H1 (cell line): Measurements from ENCODE around the gene KCNMA1. TPM values are rescaled to one million over a fixed set of nuclear protein-coding genes. Genes with fewer than 3 reads are reported as not detected.

Source experiments
- RNF2 ChIP-seq: fragments of 200-900, 300-1000 bp; sonication (generic); IDR thresholded peaks from 2 replicates; pipeline ENCODE4 v1.7.1; 2016; ENCODE audit warnings: borderline replicate concordance, low read depth, mild to moderate bottlenecking, antibody characterized with exemption, low read length; ENCODE audit not compliant: poor library complexity, severe bottlenecking; ENCODE audit errors: missing control alignments
- polyA plus RNA-seq, 7 experiments: library from polyadenylated mRNA; depleted of rRNA in 3 of 7; stranded (reverse) in 5 of 7; unstranded in 2 of 7; fragments of >200 nt in 5 of 7; fragments of 200-250 nt in 2 of 7; gene quantifications; 1 replicate in 5 of 7; 2 replicates in 1 of 7; 4 replicates in 1 of 7; pipeline versions ENCODE4 v1.2.1 to v1.2.3, GENCODE V29; 2011 to 2013; ENCODE audit warnings: missing spikeins in 2 of 7, mixed read lengths in 2 of 7
- total RNA-seq: library from RNA; stranded (reverse); fragmentation: NEBNext Ultra II Directional; extraction: Animal tissue kit (Norgen Biotek cat#: 25700); gene quantifications from 2 replicates; pipeline ENCODE4 v1.2.1, GENCODE V29; 2021

Gene KCNMA1
- total and polyA plus RNA-seq, 2 of the 8 experiments (the other 6 are each of a cell fraction or from before 2014, with no cell fraction given), result 10.2 to 11.1 TPM

GRCh38 chr10:77245953-77246352, 391.7 kb downstream of the KCNMA1 start (continued):
- no peak for TF ChIP-seq RNF2
